Frontal cortex (tissue), 4 donors: ENCODE measurements around the gene CELSR2. TPM values are rescaled to one million over a fixed set of nuclear protein-coding genes. Genes with fewer than 3 reads are reported as not detected.
"Not testable (repeated sequence)": the region's sequence is repeated elsewhere in the genome, so short reads cannot be mapped to it uniquely, and the experiment has no call there.

Source experiments
- DNase-seq, 2 donors: peaks; one replicate each; pipeline ENCODE4 v3.0.0; 2012; ENCODE audit warnings: low spot score in 2 of 2
- FAIRE-seq: peaks from 2 replicates; lab custom pipeline; 2012; peaks lifted over from hg19 to GRCh38; lab: Jason Lieb, UNC
- total RNA-seq: library from RNA; depleted of rRNA; stranded (reverse); fragments of >200 nt; gene quantifications from one replicate; pipeline ENCODE4 v1.2.3, GENCODE V29; 2014
- donor health status: control.
- donor health status: control.
- donor health status: control.

CELSR2 gene
- 27.3 TPM for total RNA-seq

DNA sequence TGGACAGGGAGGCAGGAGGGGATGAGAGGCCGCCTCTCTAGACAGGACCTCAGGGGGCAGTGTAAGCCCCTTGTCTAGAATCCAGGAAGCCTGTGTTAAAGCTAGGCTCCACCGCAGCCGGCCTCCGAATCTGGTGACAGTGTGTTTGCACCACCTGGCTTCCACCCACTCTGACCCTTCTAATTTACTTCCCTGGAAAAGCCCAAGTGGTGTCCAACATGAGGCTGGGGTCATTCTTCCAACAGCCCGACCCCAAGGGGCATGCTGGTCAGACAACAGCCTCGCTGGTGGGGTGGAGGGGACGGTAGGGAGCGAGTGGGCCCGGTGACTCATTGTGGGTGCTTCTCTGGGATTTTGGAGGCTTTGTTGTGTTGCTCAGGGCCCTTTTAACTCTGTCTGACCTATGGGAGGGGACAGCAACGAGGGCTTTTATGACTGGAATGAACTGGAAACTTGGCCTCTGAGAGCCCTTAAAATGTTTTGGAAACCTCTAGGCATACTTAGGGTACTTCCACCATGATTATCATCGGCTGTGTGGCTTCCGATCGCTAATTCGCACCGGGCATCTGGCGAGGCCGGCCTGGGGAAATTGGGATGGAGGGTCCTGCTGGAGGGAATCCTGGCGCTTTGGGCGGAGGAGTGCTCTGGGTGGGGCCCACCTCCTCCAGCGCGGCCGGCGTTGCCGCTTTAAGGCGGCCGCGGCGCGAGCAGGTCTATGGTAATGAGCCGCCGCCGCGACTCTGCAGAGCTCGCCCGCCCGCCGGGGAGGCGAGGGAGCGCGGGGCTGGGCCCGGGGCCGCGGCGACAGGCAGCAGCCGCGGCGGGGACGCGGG lies at the start of gene CELSR2:
Gene CELSR2 (plus strand): TSS at position 743 of the 833 bp plus-strand sequence. CDS start 541 bp downstream, outside the sequence.
- FAIRE-seq (no peak), DNase-seq (peak; percentile 89)

- FAIRE-seq, result no peak
- no peak for DNase-seq
Measured at GRCh38 chr1:109199710-109200109, 49.6 kb upstream of the CELSR2 start.

DNA sequence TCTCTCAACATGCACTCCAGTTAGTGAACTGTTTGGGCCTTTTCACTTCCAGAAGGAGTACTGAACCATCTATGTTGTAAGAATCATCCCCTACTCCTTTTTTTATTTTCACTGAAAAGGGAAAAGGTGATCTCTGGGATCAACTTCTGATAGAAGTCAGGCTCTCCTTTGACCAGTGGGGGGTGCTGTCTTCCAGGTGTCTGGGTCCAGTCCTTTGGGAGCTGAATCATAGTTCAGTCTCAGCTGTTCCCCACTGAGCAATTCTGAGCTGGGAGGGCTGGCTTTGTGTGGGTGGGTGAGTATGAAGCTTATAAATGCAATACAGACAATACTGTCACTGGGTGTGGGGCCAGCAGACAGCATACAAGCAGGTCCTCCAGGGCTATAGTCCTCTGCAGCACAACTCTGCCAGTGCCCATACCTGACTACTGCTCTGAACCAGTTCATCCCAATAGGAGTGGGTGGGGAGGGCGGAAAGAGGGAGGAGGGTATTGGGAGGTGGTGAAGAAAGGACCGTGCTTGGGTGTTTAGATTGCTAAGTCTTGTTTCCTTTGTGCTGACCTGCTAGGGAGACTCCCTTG lies 48.1 kb upstream of the CELSR2 start:
- peak; percentile 53 to 71 for DNase-seq
- no peak for FAIRE-seq

GRCh38 chr1:109204484-109204883 lies 44.9 kb upstream of the CELSR2 start:
- FAIRE-seq (no peak), DNase-seq (no peak)

- FAIRE-seq (no peak), DNase-seq (no peak)
Measured at GRCh38 chr1:109206339-109206738, 43.0 kb upstream of the CELSR2 start.

GRCh38 chr1:109207467-109208103 lies 41.8 kb upstream of the CELSR2 start:
- DNase-seq (no peak), FAIRE-seq (no peak)

DNA sequence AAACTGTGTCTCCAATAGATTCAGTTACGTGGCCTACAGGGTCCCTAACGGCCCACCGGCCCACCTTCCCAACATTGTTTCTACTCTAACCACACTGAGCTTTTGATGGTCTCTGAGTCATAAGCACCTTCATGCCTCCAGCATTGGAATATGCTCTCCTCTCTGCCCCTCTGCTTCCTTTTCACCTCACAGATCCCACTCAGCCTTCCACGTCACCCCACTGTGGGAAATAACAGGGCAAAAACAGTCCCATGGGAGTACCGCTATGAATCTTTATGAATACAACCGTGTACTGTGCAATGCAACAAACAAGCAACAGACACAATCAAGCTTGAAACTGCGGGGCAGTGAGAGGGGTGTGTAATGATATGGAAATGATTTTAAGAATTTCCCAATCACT lies 40.9 kb upstream of the CELSR2 start:
- FAIRE-seq (no peak), DNase-seq (no peak)

DNA sequence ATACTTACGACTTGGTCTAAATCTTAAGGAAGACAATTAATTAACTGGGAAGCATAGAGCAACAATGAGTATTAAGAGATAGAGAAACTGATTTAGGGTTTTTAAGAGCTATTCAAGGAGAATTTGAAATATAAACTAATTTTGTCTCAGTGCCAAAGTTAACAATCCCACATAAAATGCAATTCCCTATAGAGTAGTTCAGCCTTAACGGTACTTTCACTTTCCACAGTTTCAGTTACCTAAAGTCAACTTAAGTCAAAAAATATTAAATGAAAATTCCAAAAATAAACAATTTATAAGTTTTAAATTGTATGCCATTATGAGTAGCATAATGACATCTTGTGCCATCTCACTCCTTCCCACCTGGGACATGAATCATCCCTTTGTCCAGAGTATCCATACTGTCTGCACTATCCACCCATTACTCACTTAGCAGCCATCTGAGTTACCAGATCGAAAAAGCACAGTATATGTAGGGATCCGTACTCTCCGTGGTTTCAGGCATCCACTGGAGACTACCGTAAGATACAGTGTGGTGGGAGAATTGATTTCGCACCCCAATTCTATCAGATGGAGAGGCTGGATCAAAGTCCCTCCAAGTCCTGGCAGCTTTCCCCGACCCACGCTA lies 40.4 kb upstream of the CELSR2 start:
- FAIRE-seq (no peak), DNase-seq (no peak)

DNA sequence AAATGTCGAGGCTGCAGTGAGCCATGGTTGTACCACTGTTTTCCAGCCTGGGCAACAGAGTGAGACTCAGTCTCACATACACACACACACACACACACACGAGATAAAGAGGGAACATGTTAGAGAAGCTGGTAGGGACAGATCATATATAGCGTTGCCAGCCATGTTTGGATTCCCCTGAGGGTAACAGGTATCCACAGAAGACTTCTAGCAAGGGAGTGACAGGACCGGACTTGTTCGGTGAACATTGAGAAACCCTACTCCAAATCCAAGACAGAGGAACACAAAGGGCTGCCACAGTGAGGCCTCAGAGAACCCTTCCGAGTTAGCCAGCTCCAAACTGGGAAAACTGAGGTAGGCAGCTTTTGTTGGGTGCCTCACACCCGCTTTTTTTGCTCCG lies 39.3 kb upstream of the CELSR2 start:
- FAIRE-seq (no peak), DNase-seq (no peak)

GRCh38 chr1:109213345-109213823 lies 36.0 kb upstream of the CELSR2 start:
- no peak for FAIRE-seq

DNA sequence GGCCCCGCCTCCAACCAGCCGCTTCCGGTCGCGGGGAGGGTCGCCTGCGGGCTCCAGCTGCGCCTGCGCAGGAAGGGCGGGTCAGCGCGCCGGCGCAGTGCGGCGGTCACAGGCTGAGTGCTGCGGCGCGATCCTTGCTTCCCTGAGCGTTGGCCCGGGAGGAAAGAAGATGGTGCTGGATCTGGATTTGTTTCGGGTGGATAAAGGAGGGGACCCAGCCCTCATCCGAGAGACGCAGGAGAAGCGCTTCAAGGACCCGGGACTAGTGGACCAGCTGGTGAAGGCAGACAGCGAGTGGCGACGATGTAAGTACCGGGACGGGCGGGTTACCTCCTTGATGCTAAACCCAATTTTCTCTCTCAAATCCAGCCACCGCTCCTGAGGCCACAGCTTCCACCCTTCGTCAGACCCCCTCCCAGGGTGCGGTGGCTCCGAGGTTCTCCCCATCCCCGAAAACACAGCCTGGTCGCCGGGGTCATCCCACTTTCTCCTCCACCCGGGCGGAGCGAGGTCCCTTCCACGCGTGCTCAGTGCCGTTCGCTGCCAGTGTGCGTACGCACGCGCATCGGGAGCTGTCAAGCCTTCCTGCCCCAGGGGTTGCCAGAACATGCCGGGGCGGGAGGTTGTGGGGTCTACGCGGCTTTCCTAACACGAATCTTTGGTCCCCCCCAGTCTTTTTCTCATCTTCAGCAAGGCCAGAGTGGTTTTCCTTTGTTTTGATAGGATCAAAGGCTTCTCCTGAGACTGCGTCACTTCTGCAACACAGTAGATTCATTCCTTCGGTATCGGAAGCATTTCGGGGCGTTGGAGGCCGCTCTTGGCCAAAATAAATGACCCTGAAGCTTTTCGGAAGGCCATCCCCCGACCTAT lies 35.3 kb upstream of the CELSR2 start, which contains the start of gene SARS1:
Gene SARS1 (plus strand): TSS at position 95 of the 870 bp plus-strand sequence. CDS start 75 bp downstream, at position 170.
- FAIRE-seq (no peak), DNase-seq (peak; percentile 82)

More at GRCh38 chr1:109213345-109213823, 36.0 kb upstream of the CELSR2 start:
- no peak for DNase-seq

DNA sequence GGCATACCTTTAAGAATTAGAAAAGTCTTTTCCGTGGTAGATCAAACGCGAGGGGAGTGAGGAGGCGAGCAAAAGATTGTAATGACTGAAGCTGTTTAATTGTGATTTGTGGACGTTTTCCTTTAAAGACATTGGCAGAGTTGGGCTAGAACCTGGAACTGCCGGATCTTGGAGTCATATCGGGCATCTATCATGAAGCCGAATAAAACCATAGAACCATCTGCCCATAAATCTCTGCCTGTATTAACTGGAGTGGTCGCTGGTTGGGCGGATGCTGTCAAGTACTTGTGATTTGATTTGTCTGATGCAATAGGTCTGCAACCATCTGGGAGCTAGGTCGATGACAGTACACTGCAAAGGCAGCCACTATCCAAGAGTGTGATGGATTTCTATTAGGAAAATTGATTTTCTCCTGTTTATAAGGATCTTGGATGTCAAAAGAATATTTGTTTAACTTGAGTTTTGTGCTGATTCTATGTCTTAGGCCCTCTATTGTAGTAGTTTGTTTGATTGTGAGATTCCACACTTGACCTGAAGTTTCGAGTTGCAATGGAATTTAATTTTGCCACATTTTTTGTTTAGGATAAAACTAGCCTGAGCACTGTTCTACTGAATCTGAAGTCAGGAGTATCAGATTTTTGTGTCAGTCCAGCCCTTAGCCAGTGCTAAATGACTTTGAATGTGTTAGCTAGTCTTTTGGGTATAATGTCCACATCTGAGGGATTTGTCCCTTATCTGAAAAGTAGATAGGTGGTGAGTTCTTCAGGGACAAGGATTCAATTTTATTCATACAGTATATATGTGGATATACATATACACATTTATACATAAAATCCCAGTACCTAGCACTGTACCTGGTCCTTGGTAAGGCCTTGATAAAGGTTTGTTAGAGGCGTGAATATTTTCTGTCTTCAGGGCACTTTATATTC lies 34.4 kb upstream of the CELSR2 start:
- FAIRE-seq (no peak), DNase-seq (peak; percentile 40 to 58)

DNA sequence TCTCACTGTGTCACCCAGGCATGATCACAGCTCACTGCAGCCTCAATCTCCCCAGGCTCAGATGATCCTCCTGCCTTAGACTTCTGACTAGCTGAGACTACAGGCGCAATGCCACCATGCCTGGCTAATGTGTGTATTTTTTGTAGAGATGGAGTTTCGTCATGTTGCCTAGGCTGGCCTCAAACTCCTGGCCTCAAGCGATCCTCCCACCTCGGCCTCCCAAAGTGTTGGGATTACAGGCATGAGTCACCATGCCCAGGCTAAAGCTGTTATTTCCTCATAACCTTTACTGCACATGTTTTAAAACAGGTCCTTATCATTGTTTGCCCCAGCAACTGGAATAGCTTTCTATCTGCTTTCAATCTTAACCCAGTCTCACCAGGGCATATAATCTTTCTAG lies 32.7 kb upstream of the CELSR2 start:
- FAIRE-seq, result no peak

DNA sequence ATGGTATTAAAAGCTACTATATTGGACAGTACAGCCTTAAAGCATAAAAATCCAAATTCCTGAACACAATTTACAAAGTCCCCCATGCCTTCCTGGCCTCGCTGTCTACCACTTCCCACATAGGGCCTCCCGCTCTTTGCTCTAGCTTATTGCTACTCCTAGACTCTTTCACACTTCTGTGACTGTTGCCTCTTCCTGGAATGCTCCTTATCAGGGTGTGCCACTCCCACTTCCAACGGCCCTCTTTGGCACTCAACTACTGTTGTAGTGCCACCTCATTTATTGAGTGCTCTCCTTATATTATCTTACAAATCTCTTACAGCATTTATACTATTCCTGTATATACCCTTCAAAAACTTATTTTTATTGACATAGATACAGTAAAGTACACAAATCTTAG lies 30.8 kb upstream of the CELSR2 start:
- DNase-seq (no peak), FAIRE-seq (no peak)

More for the DNA sequence above, 32.7 kb upstream of the CELSR2 start:
- DNase-seq, result no peak

DNA sequence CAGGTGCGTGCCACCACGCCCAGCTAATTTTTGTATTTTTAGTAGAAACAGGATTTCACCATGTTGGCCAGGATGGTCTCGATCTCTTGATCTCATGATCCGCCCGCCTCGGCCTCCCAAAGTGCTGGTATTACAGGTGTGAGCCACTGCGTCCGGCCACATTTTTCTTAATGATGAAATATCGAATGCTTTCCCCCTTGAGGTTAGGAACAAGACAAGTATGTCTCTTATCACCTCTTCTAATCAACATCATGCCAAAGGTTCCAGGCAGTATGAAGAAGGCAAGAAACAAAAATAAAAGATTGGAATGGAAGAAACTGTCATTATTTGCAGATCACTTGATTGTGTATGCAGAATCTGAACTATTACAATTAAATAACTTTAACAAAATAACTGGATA lies 28.1 kb upstream of the CELSR2 start:
- not testable (repeated sequence) for FAIRE-seq, DNase-seq

DNA sequence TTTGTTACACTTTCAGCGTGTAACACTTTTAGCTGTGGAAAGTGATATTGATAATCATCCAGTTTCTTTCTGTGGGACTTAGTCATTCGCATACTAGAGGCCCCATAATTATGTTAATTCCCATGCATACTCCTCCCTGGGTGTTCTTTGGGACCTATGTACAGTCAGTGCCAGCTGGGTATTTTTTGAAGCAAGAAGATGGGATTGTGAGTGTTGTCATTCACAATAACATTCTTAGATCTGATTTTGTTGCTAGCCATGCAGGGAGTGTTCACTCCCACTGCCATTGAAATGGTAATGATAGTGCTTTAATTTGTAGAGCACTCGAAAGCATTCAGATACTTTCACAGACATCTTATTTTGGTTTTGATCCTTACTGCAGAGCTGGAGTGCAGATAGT lies 24.0 kb upstream of the CELSR2 start:
- DNase-seq (no peak), FAIRE-seq (no peak)

- DNase-seq (no peak), FAIRE-seq (no peak)
Measured at GRCh38 chr1:109225711-109226445, 23.5 kb upstream of the CELSR2 start.

DNA sequence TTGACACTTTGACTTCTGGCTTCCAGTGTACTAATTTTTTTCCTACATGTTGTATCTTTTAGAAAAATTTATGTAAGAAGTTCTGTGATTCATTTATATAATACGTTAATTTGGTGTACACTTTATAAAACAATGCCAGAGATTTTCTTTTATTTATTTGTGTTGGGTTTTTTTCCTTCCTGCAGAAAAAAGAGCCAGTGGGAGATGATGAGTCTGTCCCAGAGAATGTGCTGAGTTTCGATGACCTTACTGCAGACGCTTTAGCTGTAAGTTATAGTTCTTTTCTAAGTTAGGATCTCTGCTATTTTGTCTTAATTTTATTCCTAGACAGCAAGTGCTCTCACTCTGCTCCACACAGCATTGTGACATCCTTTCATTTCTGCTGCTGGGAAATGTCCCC lies 21.2 kb upstream of the CELSR2 start:
- no peak for DNase-seq
- FAIRE-seq, result no peak
